ENCODE results near the gene WNT11. TPM values are rescaled to one million over a fixed set of nuclear protein-coding genes. Genes with fewer than 3 reads are reported as not detected.

Gene WNT11
- total RNA-seq, 1 donor from 2014 or later = 4.1 TPM

DNA sequence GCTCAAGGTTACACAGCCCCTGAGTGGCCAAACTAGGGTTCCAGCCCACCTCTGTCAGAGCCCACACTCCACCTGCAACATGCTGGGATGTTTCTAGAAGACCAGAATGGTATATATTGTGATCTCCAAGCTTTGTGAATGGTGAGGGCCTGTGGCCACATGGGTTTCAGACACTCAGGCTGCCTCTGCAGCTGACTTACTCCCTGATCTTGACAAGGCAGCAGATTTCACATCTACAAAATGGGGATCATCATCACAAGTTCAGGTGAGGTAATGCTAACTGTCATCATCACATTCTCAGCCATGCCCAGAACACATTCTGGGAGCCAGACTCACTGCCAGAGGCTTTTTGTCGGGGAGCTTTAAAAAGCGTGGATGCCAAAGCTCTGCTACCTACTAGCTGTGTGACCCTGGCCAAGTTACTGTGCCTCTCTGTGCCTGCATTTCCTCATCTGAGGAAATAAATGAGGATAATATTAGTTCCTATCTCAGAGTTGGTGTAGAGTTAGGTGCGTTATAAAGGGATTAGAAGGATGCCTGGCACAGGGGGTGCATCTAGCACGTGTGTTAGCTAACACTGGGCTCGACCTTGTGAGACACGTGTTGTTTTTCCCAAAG, 24.9 kb upstream of the WNT11 start:
- Mint-ChIP-seq H3K27ac (ENCODE audit: unreplicated experiment) (no peak overlapping the region), H3K27me3 (ENCODE audit: unreplicated experiment) (peaks cover 9% of the 10 kb centered on the region)
- TF ChIP-seq, protein P1, sequence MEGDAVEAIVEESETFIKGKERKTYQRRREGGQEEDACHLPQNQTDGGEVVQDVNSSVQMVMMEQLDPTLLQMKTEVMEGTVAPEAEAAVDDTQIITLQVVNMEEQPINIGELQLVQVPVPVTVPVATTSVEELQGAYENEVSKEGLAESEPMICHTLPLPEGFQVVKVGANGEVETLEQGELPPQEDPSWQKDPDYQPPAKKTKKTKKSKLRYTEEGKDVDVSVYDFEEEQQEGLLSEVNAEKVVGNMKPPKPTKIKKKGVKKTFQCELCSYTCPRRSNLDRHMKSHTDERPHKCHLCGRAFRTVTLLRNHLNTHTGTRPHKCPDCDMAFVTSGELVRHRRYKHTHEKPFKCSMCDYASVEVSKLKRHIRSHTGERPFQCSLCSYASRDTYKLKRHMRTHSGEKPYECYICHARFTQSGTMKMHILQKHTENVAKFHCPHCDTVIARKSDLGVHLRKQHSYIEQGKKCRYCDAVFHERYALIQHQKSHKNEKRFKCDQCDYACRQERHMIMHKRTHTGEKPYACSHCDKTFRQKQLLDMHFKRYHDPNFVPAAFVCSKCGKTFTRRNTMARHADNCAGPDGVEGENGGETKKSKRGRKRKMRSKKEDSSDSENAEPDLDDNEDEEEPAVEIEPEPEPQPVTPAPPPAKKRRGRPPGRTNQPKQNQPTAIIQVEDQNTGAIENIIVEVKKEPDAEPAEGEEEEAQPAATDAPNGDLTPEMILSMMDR (IDR thresholded peaks at IDR 0.05) = no peak

DNA sequence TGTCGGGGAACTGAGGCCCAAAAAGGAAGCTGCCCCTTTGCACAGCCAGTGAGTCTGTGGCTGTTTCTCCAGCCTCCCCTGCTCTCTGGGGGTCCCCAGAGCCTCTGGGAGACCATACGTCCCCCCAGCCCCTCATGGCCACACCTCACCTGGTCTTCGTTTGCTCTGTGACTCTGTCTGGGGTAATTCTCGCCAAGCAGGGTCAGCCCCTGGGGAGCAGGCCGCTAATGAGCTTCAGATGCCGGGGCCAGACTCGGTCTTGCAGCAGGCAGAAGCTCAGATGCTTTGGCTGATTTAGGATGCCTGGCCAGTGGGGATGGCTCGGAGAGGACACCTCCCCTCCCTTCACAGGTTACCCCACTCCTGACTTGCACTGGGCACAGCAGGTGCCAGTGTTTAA, 24.1 kb upstream of the WNT11 start:
- TF ChIP-seq, protein P1 (IDR thresholded peaks at IDR 0.05) = no peak
- no peak overlapping the region for H3K4me3 Mint-ChIP-seq (ENCODE audit: unreplicated experiment)

More for the DNA sequence above, 24.9 kb upstream of the WNT11 start:
- Mint-ChIP-seq H3K4me3 (ENCODE audit: unreplicated experiment) (no peak overlapping the region), H3K36me3 (ENCODE audit: unreplicated experiment) (no peaks in the 10 kb centered on the region), H3K4me1 (ENCODE audit: unreplicated experiment) (peaks cover 25% of the 10 kb centered on the region), H3K9me3 (ENCODE audit: unreplicated experiment) (no peaks in the 10 kb centered on the region)
- DNase-seq (ENCODE audit: extremely low spot score, unreplicated experiment) = no peak

DNA sequence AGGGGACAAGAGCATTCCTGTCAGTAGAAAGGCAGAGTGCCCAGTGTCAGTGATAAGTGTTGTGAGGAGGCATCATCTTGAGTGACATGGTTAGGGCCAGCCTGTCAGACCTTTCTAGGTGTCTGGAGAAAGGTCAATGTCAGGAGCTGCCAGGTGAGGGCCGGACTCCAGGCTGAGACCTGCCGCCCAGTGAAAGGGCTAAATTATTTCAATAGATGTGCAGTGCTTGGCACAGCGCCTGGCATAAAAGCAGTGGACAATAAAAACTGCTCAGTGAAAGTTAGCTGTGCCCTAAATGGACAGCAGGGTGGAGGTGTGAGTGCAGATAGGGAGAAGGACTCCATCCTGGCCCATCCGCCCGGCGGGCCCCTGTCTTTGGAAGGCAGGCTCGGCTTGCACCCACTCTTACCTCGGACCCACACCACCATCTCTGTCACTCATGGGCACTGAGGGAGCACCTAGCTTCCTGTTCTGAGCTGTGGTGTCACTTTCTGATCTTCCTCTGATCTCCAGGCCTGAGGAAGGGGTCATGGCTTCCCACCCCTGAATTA, 23.5 kb upstream of the WNT11 start:
- H3K4me3 Mint-ChIP-seq (ENCODE audit: unreplicated experiment) = no peak overlapping the region
- H3K27ac Mint-ChIP-seq (ENCODE audit: unreplicated experiment) = no peak overlapping the region
- TF ChIP-seq, protein P1 (IDR thresholded peaks at IDR 0.05) = no peak
- H3K9me3 Mint-ChIP-seq (ENCODE audit: unreplicated experiment) = no peaks in the 10 kb centered on the region
- peaks cover 9% of the 10 kb centered on the region for H3K27me3 Mint-ChIP-seq (ENCODE audit: unreplicated experiment)
- H3K4me1 Mint-ChIP-seq (ENCODE audit: unreplicated experiment) = peaks cover 25% of the 10 kb centered on the region
- no peaks in the 10 kb centered on the region for H3K36me3 Mint-ChIP-seq (ENCODE audit: unreplicated experiment)
- no peak for DNase-seq (ENCODE audit: extremely low spot score, unreplicated experiment)

More for the DNA sequence above, 24.1 kb upstream of the WNT11 start:
- peaks cover 25% of the 10 kb centered on the region for H3K4me1 Mint-ChIP-seq (ENCODE audit: unreplicated experiment)
- H3K36me3 Mint-ChIP-seq (ENCODE audit: unreplicated experiment) = no peaks in the 10 kb centered on the region
- no peak overlapping the region for H3K27ac Mint-ChIP-seq (ENCODE audit: unreplicated experiment)
- no peak for DNase-seq (ENCODE audit: extremely low spot score, unreplicated experiment)
- H3K9me3 Mint-ChIP-seq (ENCODE audit: unreplicated experiment) = no peaks in the 10 kb centered on the region
- H3K27me3 Mint-ChIP-seq (ENCODE audit: unreplicated experiment) = peaks cover 9% of the 10 kb centered on the region

DNA sequence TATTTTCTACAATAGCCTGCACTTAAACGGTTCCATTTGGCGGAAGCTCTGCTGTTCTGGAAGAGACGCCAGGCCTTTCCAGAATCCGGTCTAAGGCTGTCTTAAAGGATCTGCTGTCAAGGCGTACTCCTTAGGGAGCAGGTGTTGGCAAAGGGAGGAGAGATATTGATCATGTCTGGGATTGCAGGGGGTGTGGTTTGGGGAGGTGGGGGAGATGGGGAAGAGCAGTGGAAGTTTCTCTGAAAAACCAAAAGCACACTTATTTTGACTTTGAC, 22.5 kb upstream of the WNT11 start:
- Mint-ChIP-seq H3K4me1 (ENCODE audit: unreplicated experiment) (peaks cover 16% of the 10 kb centered on the region), H3K27me3 (ENCODE audit: unreplicated experiment) (peaks cover 9% of the 10 kb centered on the region), H3K4me3 (ENCODE audit: unreplicated experiment) (no peak overlapping the region), H3K36me3 (ENCODE audit: unreplicated experiment) (no peaks in the 10 kb centered on the region), H3K9me3 (ENCODE audit: unreplicated experiment) (no peaks in the 10 kb centered on the region), H3K27ac (ENCODE audit: unreplicated experiment) (no peak overlapping the region)
- no peak for DNase-seq (ENCODE audit: extremely low spot score, unreplicated experiment)
- TF ChIP-seq, protein P1 (IDR thresholded peaks at IDR 0.05) = no peak

DNA sequence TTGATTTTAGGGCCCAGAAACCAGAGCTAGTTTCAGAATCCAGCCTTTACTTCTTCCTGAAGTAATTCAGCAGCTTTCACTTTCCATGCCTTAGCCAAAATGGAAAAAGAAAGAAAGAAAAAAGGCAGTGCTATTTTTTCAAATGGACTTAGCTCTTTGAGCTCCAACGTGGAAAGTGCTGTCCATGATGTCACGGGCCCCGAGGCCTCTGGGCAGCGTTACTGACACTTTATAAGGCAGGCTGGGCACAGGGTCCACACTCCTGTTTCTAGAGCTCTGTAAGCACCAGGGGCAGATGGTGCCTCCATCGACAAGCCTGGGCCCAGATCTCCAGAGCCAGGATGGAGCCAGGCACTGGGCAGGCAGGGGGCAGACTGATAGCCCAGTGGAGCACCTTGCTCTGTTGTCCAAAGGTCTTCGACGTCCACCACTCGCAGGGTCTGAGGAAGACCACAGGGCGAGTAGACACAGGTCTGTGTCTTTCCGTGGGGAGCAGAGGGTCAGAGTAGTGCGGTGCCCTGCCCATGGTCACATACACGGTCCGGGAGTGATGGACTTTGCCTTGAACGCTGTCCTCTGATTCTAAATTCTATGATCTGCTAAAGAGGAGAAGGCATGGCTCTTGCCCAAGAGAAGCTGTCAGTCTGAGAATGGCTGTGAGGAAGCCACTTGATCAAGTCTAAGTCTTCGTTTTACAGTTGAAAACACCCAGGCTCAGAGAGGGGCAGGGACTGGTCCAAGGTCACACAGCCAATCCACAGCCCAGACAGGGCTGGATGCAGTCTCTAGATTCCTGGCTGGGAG, 22.0 kb upstream of the WNT11 start:
- Mint-ChIP-seq H3K4me1 (ENCODE audit: unreplicated experiment) (peaks cover 11% of the 10 kb centered on the region), H3K27ac (ENCODE audit: unreplicated experiment) (no peak overlapping the region), H3K36me3 (ENCODE audit: unreplicated experiment) (no peaks in the 10 kb centered on the region), H3K4me3 (ENCODE audit: unreplicated experiment) (no peak overlapping the region), H3K27me3 (ENCODE audit: unreplicated experiment) (peaks cover 9% of the 10 kb centered on the region), H3K9me3 (ENCODE audit: unreplicated experiment) (no peaks in the 10 kb centered on the region)
- TF ChIP-seq, protein P1 (IDR thresholded peaks at IDR 0.05) = no peak
- no peak for DNase-seq (ENCODE audit: extremely low spot score, unreplicated experiment)
